Measurements from ENCODE around the gene DDX46. TPM values are rescaled to one million over a fixed set of nuclear protein-coding genes. Genes with fewer than 3 reads are reported as not detected.
A peak's percentile ranks its signal among the peaks of the same experiment; 100 is the strongest.

The DDX46 gene
- total and polyA plus RNA-seq, 2 donors (not counting 1 experiment from before 2014, with no cell fraction given) = 15.4 to 80.9 TPM

GRCh38 chr5:134803821-134804220, 45.2 kb downstream of the DDX46 start:
- TF ChIP-seq CTCF (IDR thresholded peaks at IDR 0.05) = no peak
- ATAC-seq (ENCODE audit: low read depth) (no peak), DNase-seq (no peak)
- H3K9me3 ChIP-seq (ENCODE audit: control extremely low read depth in 1 of 3, control insufficient read depth in 2 of 3, insufficient read depth in 1 of 3, low read length in 2 of 3) = no peaks in the 10 kb centered on the region
- Mint-ChIP-seq H3K4me3 (no peak overlapping the region), H3K9me3 (ENCODE audit: insufficient read depth) (no peaks in the 10 kb centered on the region), H3K4me1 (no peaks in the 10 kb centered on the region), H3K27me3 (no peaks in the 10 kb centered on the region), H3K27ac (no peak overlapping the region)
- WGBS (ENCODE audit: insufficient coverage) = 83% methylated on average over 1 of the region's 4 CpGs
- no peaks in the 10 kb centered on the region for H3K4me1 ChIP-seq (ENCODE audit: control insufficient read depth in 2 of 2, insufficient read depth in 2 of 2, low read length in 2 of 2)
- no peaks in the 10 kb centered on the region for H3K27me3 ChIP-seq (replicated peaks in 1 of 4; ENCODE audit: control extremely low read depth in 1 of 4, control insufficient read depth in 3 of 4, insufficient read depth in 4 of 4, low read length in 3 of 4)
- no peak overlapping the region for H2AFZ ChIP-seq (ENCODE audit: insufficient read depth, low read depth, low read length, poor library complexity, severe bottlenecking)
- H3K36me3 ChIP-seq (replicated peaks in 1 of 2; ENCODE audit: control extremely low read depth in 1 of 2, control insufficient read depth in 1 of 2, extremely low read depth in 1 of 2, insufficient read depth in 2 of 2, low read length in 1 of 2) = peaks cover 6 to 43% of the 10 kb centered on the region in 2 experiments
- CTCF ChIA-PET = interaction anchor here (0.6 kb wide), 1 partner anchor 70 kb away, joined by 3 read pairs; the partner anchor contains the start of gene TXNDC15
- no peak overlapping the region for H3K27ac ChIP-seq (ENCODE audit: low read length in 2 of 2)
- H4K20me1 ChIP-seq (ENCODE audit: control insufficient read depth, insufficient read depth, low read length, poor library complexity, severe bottlenecking) = no peaks in the 10 kb centered on the region
- no peak overlapping the region for H3K4me3 ChIP-seq (ENCODE audit: control extremely low read depth in 1 of 5, extremely low read depth in 1 of 5, insufficient read depth in 1 of 5, low read depth in 2 of 5, low read length in 4 of 5)
- H3K79me2 ChIP-seq (ENCODE audit: control insufficient read depth, insufficient read depth, low read length) = peaks cover 4% of the 10 kb centered on the region
- intact Hi-C loops (cut with micrococcal nuclease) = no loop called here
- POLR2A ChIA-PET = interaction anchor here (0.7 kb wide), 1 partner anchor 139 kb away, joined by 9 read pairs; no protein-coding TSS in a partner anchor
- no peak overlapping the region for H3K9ac ChIP-seq (ENCODE audit: low read length)
- H3K4me2 ChIP-seq (replicated peaks; ENCODE audit: low read depth, low read length, poor library complexity, severe bottlenecking) = no peak overlapping the region

GRCh38 chr5:134813407-134813806, 54.8 kb downstream of the DDX46 start:
- H3K36me3 ChIP-seq (replicated peaks in 1 of 2; ENCODE audit: control extremely low read depth in 1 of 2, control insufficient read depth in 1 of 2, extremely low read depth in 1 of 2, insufficient read depth in 2 of 2, low read length in 1 of 2) = peaks cover 4 to 39% of the 10 kb centered on the region in 2 experiments
- H3K27ac ChIP-seq (ENCODE audit: low read length in 2 of 2) = peak overlapping the region; percentile 32 to 74
- no CpG with 5 or more reads among the region's 2 CpGs for WGBS (ENCODE audit: insufficient coverage)
- DNase-seq (peak; percentile 37), ATAC-seq (ENCODE audit: low read depth) (peak; percentile 67)
- POLR2A ChIA-PET = no interaction called here
- H3K4me1 Mint-ChIP-seq = peaks cover 14% of the 10 kb centered on the region
- peaks cover 10 to 16% of the 10 kb centered on the region in 2 donors for H3K4me1 ChIP-seq (ENCODE audit: control insufficient read depth in 2 of 2, insufficient read depth in 2 of 2, low read length in 2 of 2)
- TF ChIP-seq CTCF (IDR thresholded peaks at IDR 0.05) (no peak), EZH2 (IDR thresholded peaks at IDR 0.05; ENCODE audit: borderline replicate concordance, insufficient read depth, low read depth, low read length, poor library complexity, severe bottlenecking) (no peak)
- peak overlapping the region; percentile 53 for H3K27ac Mint-ChIP-seq
- H3K9ac ChIP-seq (ENCODE audit: low read length) = no peak overlapping the region
- peak overlapping the region; percentile 50 for H3K4me2 ChIP-seq (replicated peaks; ENCODE audit: low read depth, low read length, poor library complexity, severe bottlenecking)
- H3K27me3 ChIP-seq (replicated peaks in 1 of 4; ENCODE audit: control extremely low read depth in 1 of 4, control insufficient read depth in 3 of 4, insufficient read depth in 4 of 4, low read length in 3 of 4) = no peaks in the 10 kb centered on the region
- peak overlapping the region; percentile 54 for H3K4me3 Mint-ChIP-seq
- CTCF ChIA-PET = no interaction called here
- H3K4me3 ChIP-seq (ENCODE audit: control extremely low read depth in 1 of 5, extremely low read depth in 1 of 5, insufficient read depth in 1 of 5, low read depth in 2 of 5, low read length in 4 of 5) = peak overlapping the region in 1 of 5 experiments; percentile 1
- H2AFZ ChIP-seq (ENCODE audit: insufficient read depth, low read depth, low read length, poor library complexity, severe bottlenecking) = no peak overlapping the region
- no peaks in the 10 kb centered on the region for H3K9me3 Mint-ChIP-seq (ENCODE audit: insufficient read depth)
- H3K79me2 ChIP-seq (ENCODE audit: control insufficient read depth, insufficient read depth, low read length) = no peaks in the 10 kb centered on the region
- intact Hi-C loops (cut with micrococcal nuclease) = loop anchor here (1.0 kb wide), 1 partner anchor 92 kb away; the partner anchor contains the start of gene PCBD2
- no peaks in the 10 kb centered on the region for H4K20me1 ChIP-seq (ENCODE audit: control insufficient read depth, insufficient read depth, low read length, poor library complexity, severe bottlenecking)
- H3K9me3 ChIP-seq (ENCODE audit: control extremely low read depth in 1 of 3, control insufficient read depth in 2 of 3, insufficient read depth in 1 of 3, low read length in 2 of 3) = no peaks in the 10 kb centered on the region
- H3K27me3 Mint-ChIP-seq = no peaks in the 10 kb centered on the region
